Ovary (tissue), 3 donors: ENCODE data around the gene PAX8.

Experiments
- POLR2A ChIP-seq: fragments of 450-650 bp; IDR thresholded peaks from one replicate; pipeline ENCODE4 v1.6.1; 2017; ENCODE audit warnings: antibody characterized with exemption, mild to moderate bottlenecking, moderate library complexity
- TF ChIP-seq, protein P1 (sequence below), 3 donors: fragments of 450-650 bp in 2 of 3; fragments of 200-600 bp in 1 of 3; IDR thresholded peaks; one replicate each; pipeline versions ENCODE4 v1.5.1 to v1.8.0; 2016 to 2022; ENCODE audit warnings: antibody characterized with exemption in 3 of 3, mild to moderate bottlenecking in 1 of 3
- donor health status: DM: no; HTN: no; CAD: no.

DNA sequence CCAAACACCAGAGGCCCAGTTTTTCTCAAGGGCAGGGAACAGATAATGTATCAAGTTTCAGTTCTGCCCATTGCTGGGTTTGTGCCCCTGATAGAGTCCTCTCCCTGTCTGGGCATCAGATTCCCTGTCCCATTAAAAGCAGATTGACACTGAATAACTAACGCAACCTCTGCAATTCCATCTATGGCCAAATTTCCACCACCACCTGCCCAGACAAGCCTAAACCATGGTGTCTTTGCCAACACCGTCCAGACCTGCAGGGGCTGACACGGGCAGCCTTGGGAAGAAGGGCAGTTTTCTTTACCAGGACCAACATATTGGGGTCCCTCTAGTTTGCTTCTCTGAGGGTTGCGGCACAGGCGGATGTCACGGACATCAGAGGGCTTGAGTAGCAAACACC lies 26.4 kb upstream of the PAX8 start:
- TF ChIP-seq, protein P1, sequence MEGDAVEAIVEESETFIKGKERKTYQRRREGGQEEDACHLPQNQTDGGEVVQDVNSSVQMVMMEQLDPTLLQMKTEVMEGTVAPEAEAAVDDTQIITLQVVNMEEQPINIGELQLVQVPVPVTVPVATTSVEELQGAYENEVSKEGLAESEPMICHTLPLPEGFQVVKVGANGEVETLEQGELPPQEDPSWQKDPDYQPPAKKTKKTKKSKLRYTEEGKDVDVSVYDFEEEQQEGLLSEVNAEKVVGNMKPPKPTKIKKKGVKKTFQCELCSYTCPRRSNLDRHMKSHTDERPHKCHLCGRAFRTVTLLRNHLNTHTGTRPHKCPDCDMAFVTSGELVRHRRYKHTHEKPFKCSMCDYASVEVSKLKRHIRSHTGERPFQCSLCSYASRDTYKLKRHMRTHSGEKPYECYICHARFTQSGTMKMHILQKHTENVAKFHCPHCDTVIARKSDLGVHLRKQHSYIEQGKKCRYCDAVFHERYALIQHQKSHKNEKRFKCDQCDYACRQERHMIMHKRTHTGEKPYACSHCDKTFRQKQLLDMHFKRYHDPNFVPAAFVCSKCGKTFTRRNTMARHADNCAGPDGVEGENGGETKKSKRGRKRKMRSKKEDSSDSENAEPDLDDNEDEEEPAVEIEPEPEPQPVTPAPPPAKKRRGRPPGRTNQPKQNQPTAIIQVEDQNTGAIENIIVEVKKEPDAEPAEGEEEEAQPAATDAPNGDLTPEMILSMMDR (IDR thresholded peaks at IDR 0.05), result no peak
- no peak for TF ChIP-seq POLR2A
